Left lung (tissue), 10 donors: ENCODE results near the gene ZNF148. TPM values are rescaled to one million over a fixed set of nuclear protein-coding genes. Genes with fewer than 3 reads are reported as not detected.

ENCODE experiments used
- ATAC-seq: fragments of 200-7000 bp; cut with Tn5 transposase; one replicate; pipeline ENCODE4 v1.9.1; 2020; ENCODE audit warnings: moderate library complexity
- DNase-seq, 4 donors: peaks; one replicate each; pipeline ENCODE4 v3.0.0-alpha.2; 2013 to 2020
- H3K27ac ChIP-seq, 2 donors: fragments of 200-600 bp; sonication (generic) in 1 of 2; one replicate each; pipeline versions ENCODE4 v1.5.0 to v1.8.0; 2020 to 2021
- H3K27me3 ChIP-seq, 2 donors: fragments of 200-600 bp; sonication (generic) in 1 of 2; one replicate each; pipeline versions ENCODE4 v1.5.0 to v1.8.0; 2020 to 2021
- H3K36me3 ChIP-seq, 2 donors: fragments of 200-600 bp; sonication (generic) in 1 of 2; one replicate each; pipeline versions ENCODE4 v1.5.0 to v1.8.0; 2020 to 2021
- H3K4me1 ChIP-seq, 2 donors: fragments of 200-600 bp; one replicate each; pipeline ENCODE4 v1.8.0; 2021
- H3K4me3 ChIP-seq, 2 donors: fragments of 200-600 bp; sonication (generic) in 1 of 2; one replicate each; pipeline versions ENCODE4 v1.5.0 to v1.8.0; 2020 to 2021; ENCODE audit warnings: mild to moderate bottlenecking in 1 of 2
- H3K9me3 ChIP-seq, 2 donors: fragments of 200-600 bp; sonication (generic) in 1 of 2; one replicate each; pipeline versions ENCODE4 v1.5.0 to v1.8.0; 2020 to 2021
- intact Hi-C, 2 donors: fragments of 100-400 bp; cut with DNase I; formaldehyde crosslinking; loops; one replicate each; pipeline versions ENCODE4 v1.11.2 to v1.14.2; 2022
- polyA plus RNA-seq, 6 donors: library from polyadenylated mRNA; unstranded; fragments of 120-200 nt; gene quantifications; one replicate each; pipeline ENCODE4 v1.2.1, GENCODE V29; 2013; ENCODE audit not compliant: insufficient read length in 6 of 6
- total RNA-seq, 2 donors: library from RNA; stranded (reverse); fragmentation: NEBNext Ultra II Directional; extraction: Animal tissue kit (Norgen Biotek cat#: 25700); gene quantifications; one replicate each; pipeline ENCODE4 v1.2.1, GENCODE V29; 2021
- TF ChIP-seq, protein P1 (sequence below), 2 donors: fragments of 200-600 bp; sonication (generic) in 1 of 2; IDR thresholded peaks; one replicate each; pipeline versions ENCODE4 v1.5.0 to v1.8.0; 2021; ENCODE audit warnings: antibody characterized with exemption in 2 of 2
- donor health status: DM: no; HTN: yes; CAD: no.
- donor health status: DM: no; HTN: no; CAD: no.

ZNF148 gene
- total and polyA plus RNA-seq, 8 donors = 35.2 to 44.9 (median 40.3) TPM

- no peaks in the 10 kb centered on the region for H3K4me1 ChIP-seq
- no peaks in the 10 kb centered on the region for H3K27me3 ChIP-seq
- ATAC-seq (no peak), DNase-seq (no peak)
- TF ChIP-seq, protein P1, sequence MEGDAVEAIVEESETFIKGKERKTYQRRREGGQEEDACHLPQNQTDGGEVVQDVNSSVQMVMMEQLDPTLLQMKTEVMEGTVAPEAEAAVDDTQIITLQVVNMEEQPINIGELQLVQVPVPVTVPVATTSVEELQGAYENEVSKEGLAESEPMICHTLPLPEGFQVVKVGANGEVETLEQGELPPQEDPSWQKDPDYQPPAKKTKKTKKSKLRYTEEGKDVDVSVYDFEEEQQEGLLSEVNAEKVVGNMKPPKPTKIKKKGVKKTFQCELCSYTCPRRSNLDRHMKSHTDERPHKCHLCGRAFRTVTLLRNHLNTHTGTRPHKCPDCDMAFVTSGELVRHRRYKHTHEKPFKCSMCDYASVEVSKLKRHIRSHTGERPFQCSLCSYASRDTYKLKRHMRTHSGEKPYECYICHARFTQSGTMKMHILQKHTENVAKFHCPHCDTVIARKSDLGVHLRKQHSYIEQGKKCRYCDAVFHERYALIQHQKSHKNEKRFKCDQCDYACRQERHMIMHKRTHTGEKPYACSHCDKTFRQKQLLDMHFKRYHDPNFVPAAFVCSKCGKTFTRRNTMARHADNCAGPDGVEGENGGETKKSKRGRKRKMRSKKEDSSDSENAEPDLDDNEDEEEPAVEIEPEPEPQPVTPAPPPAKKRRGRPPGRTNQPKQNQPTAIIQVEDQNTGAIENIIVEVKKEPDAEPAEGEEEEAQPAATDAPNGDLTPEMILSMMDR (IDR thresholded peaks at IDR 0.05) = no peak
- H3K27ac ChIP-seq = no peak overlapping the region
- intact Hi-C loops = no loop called here
- H3K4me3 ChIP-seq = no peak overlapping the region
- H3K36me3 ChIP-seq = peaks cover 0 to 17% of the 10 kb centered on the region in 2 donors
- no peaks in the 10 kb centered on the region for H3K9me3 ChIP-seq
Measured at GRCh38 chr3:125280668-125281361, 94.3 kb downstream of the ZNF148 start.

DNA sequence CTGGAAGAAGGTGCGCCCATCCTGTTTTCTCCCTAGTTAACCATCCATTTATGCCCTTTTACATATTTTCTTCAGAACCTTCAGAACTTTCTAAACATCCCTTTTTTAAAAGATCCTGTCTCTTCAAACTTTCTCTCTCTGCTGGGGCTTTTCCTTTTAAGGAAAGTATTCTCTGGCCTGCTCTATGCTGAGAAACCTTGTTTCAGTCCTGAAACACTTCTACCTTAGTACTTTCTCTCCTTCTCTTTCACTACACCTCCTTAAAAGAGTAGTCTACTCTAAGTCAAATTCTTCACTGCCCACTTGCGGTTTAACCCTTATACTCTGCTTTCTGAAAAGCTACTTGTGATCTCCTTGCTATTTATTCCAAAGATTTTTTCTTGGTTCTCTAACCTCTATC is 97.0 kb downstream of the ZNF148 start:
- Histone ChIP-seq H3K27ac (no peak overlapping the region), H3K27me3 (no peaks in the 10 kb centered on the region), H3K36me3 (peaks cover 0 to 17% of the 10 kb centered on the region in 2 donors), H3K4me1 (no peaks in the 10 kb centered on the region), H3K4me3 (no peak overlapping the region), H3K9me3 (no peaks in the 10 kb centered on the region)
- ATAC-seq = no peak
- no peak for DNase-seq
- intact Hi-C loops = no loop called here
- TF ChIP-seq, protein P1 (IDR thresholded peaks at IDR 0.05) = no peak

- TF ChIP-seq, protein P1 (IDR thresholded peaks at IDR 0.05) = no peak
- intact Hi-C loops = no loop called here
- Histone ChIP-seq H3K27me3 (no peaks in the 10 kb centered on the region), H3K4me1 (no peaks in the 10 kb centered on the region), H3K9me3 (no peaks in the 10 kb centered on the region), H3K4me3 (no peak overlapping the region), H3K27ac (no peak overlapping the region), H3K36me3 (peaks cover 0 to 1% of the 10 kb centered on the region in 2 donors)
- no peak for DNase-seq
- ATAC-seq = no peak
Measured at GRCh38 chr3:125271127-125271526, 104.0 kb downstream of the ZNF148 start.

DNA sequence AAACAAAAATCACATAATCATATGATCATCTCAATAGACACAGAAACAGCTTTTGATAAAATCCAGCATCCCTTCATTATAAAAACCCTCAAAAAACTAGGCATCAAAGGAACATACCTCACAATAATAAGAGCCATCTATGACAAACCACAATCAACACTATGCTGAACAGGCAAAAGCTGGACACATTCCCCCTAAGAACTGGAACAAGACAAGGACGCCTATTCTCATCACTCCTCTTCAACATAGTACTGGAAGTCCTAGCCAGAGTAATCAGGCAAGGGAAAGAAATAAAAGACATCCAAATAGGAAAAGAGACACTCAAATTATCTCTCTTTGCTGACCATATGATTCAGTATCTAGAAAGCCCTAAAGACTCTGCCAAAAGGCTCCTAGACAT is 107.7 kb downstream of the ZNF148 start:
- Histone ChIP-seq H3K9me3 (no peaks in the 10 kb centered on the region), H3K4me3 (no peak overlapping the region), H3K27ac (no peak overlapping the region), H3K27me3 (no peaks in the 10 kb centered on the region), H3K4me1 (no peaks in the 10 kb centered on the region), H3K36me3 (peaks cover 0 to 5% of the 10 kb centered on the region in 2 donors)
- DNase-seq (no peak), ATAC-seq (no peak)
- intact Hi-C loops = no loop called here
- TF ChIP-seq, protein P1 (IDR thresholded peaks at IDR 0.05) = no peak

DNA sequence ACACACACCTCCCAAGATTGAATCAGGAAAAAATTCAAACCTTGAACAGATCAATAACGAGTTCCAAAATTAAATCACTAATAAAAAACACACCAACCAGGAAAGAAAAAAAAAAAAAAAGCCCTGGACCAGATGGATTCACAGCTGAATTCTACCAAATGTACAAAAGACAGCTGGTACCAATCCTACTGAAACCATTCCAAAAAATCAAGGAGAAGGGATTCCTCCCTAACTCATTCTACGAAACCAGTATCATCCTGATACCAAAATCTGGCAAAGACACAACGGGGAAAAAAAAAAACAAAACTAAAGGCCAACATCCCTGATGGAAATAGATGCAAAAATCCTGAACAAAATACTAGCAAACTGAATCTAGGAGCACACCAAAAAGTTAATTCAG is 108.2 kb downstream of the ZNF148 start:
- TF ChIP-seq, protein P1 (IDR thresholded peaks at IDR 0.05) = no peak
- no peak overlapping the region for H3K4me3 ChIP-seq
- H3K9me3 ChIP-seq = no peaks in the 10 kb centered on the region
- H3K4me1 ChIP-seq = no peaks in the 10 kb centered on the region
- H3K36me3 ChIP-seq = peaks cover 0 to 5% of the 10 kb centered on the region in 2 donors
- no peaks in the 10 kb centered on the region for H3K27me3 ChIP-seq
- intact Hi-C loops = no loop called here
- H3K27ac ChIP-seq = no peak overlapping the region
- ATAC-seq (no peak), DNase-seq (no peak)
